DOHH2 (cell line): ENCODE results near the gene COL25A1.

Experiments used
- EZH2phosphoT487 ChIP-seq: fragments of 200-600 bp; sonication (generic); IDR thresholded peaks from 2 replicates; pipeline ENCODE4 v1.6.1; 2017; ENCODE audit warnings: borderline replicate concordance, mild to moderate bottlenecking, antibody characterized with exemption, low read length, moderate library complexity, mixed read lengths
- TF ChIP-seq, protein P1 (sequence below): fragments of 200-600 bp; sonication (generic); IDR thresholded peaks from one replicate; pipeline ENCODE4 v1.5.1; 2014; ENCODE audit warnings: antibody characterized with exemption, mild to moderate bottlenecking, low read depth, low read length; ENCODE audit not compliant: poor library complexity, severe bottlenecking

DNA sequence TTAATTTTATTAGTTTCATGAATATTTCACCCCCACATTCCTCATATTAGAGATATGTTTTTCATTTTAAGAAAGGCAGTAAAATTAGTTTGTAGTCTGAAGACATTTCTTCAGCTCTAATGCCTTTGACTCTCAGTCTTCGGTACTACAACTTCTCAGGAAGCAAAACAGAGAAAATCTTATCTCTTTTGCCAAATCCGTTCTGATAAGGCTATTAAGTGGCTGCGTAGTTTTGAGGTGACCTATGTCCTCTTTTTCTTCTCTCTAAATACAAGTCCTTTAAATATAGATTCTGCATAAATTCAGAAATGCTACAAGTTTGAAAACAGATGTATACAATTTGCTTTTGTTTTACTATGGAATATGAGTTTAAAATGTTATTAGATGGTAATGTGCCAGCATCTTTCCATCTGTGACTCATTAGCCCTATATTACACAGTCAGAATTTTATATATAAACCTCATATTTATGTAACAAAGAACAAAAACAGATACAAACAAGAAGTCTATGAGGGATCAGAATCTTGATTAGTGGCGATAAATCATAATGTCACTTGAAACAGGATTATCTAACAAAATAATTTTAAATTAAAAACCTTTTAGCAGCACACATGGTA, 358.4 kb downstream of the COL25A1 start:
- TF ChIP-seq, protein P1, sequence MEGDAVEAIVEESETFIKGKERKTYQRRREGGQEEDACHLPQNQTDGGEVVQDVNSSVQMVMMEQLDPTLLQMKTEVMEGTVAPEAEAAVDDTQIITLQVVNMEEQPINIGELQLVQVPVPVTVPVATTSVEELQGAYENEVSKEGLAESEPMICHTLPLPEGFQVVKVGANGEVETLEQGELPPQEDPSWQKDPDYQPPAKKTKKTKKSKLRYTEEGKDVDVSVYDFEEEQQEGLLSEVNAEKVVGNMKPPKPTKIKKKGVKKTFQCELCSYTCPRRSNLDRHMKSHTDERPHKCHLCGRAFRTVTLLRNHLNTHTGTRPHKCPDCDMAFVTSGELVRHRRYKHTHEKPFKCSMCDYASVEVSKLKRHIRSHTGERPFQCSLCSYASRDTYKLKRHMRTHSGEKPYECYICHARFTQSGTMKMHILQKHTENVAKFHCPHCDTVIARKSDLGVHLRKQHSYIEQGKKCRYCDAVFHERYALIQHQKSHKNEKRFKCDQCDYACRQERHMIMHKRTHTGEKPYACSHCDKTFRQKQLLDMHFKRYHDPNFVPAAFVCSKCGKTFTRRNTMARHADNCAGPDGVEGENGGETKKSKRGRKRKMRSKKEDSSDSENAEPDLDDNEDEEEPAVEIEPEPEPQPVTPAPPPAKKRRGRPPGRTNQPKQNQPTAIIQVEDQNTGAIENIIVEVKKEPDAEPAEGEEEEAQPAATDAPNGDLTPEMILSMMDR = no peak
- TF ChIP-seq EZH2phosphoT487 = no peak
